A204.1 (cell line): ENCODE measurements around the gene BDKRB1.

Source experiments
- FAIRE-seq: peaks from 2 replicates; lab custom pipeline; 2012; peaks lifted over from hg19 to GRCh38; lab: Jason Lieb, UNC

Gene BDKRB1

GRCh38 chr14:96255501-96256366, at the start of gene BDKRB1:
Gene BDKRB1, plus strand, starts transcription at chr14:96256210. Its CDS starts 7,473 bp downstream, at chr14:96263683.
- FAIRE-seq, result no peak

- FAIRE-seq, result no peak
Measured at GRCh38 chr14:96206461-96206860, 49.5 kb upstream of the BDKRB1 start.

- no peak for FAIRE-seq
Measured at GRCh38 chr14:96207686-96208085, 48.3 kb upstream of the BDKRB1 start.

- no peak for FAIRE-seq
Measured at GRCh38 chr14:96208739-96209138, 47.3 kb upstream of the BDKRB1 start.

GRCh38 chr14:96212140-96212539, 43.9 kb upstream of the BDKRB1 start:
- FAIRE-seq, result no peak

- no peak for FAIRE-seq
Measured at GRCh38 chr14:96212896-96213295, 43.1 kb upstream of the BDKRB1 start.

- no peak for FAIRE-seq
Measured at GRCh38 chr14:96213871-96214465, 42.0 kb upstream of the BDKRB1 start.

GRCh38 chr14:96214793-96215192, 41.2 kb upstream of the BDKRB1 start:
- no peak for FAIRE-seq

GRCh38 chr14:96215452-96216244, 40.4 kb upstream of the BDKRB1 start:
- FAIRE-seq, result no peak

- no peak for FAIRE-seq
Measured at GRCh38 chr14:96216627-96217026, 39.4 kb upstream of the BDKRB1 start.

- no peak for FAIRE-seq
Measured at GRCh38 chr14:96217376-96217913, 38.6 kb upstream of the BDKRB1 start.

- no peak for FAIRE-seq
Measured at GRCh38 chr14:96221109-96221650, 34.8 kb upstream of the BDKRB1 start.

- no peak for FAIRE-seq
Measured at GRCh38 chr14:96221841-96222240, 34.2 kb upstream of the BDKRB1 start.

GRCh38 chr14:96224480-96225096, 31.4 kb upstream of the BDKRB1 start:
- FAIRE-seq, result no peak

- FAIRE-seq, result no peak
Measured at GRCh38 chr14:96225213-96225612, 30.8 kb upstream of the BDKRB1 start.

- FAIRE-seq, result no peak
Measured at GRCh38 chr14:96225745-96226151, 30.3 kb upstream of the BDKRB1 start.

- no peak for FAIRE-seq
Measured at GRCh38 chr14:96227428-96227827, 28.6 kb upstream of the BDKRB1 start.

GRCh38 chr14:96229315-96229714, 26.7 kb upstream of the BDKRB1 start:
- no peak for FAIRE-seq

GRCh38 chr14:96231056-96231455, 25.0 kb upstream of the BDKRB1 start:
- FAIRE-seq, result no peak

GRCh38 chr14:96231526-96232130, 24.4 kb upstream of the BDKRB1 start:
- FAIRE-seq, result no peak

GRCh38 chr14:96232506-96232905, 23.5 kb upstream of the BDKRB1 start:
- no peak for FAIRE-seq
